HFFc6 (cell line): Measurements from ENCODE around the gene CRIP1. TPM values are rescaled to one million over a fixed set of nuclear protein-coding genes. Genes with fewer than 3 reads are reported as not detected.

Experiments used
- DNase-seq: peaks from one replicate; pipeline ENCODE4 v3.0.0-alpha.2; 2018
- H3K27ac Mint-ChIP-seq: 2 replicates; pipeline ENCODE4 v1.8.0; 2020; ENCODE audit warnings: mild to moderate bottlenecking, mixed read lengths
- H3K27me3 Mint-ChIP-seq: 2 replicates; pipeline ENCODE4 v1.8.0; 2021; ENCODE audit warnings: mild to moderate bottlenecking, moderate library complexity, mixed read lengths; ENCODE audit not compliant: insufficient read depth
- H3K36me3 Mint-ChIP-seq: 2 replicates; pipeline ENCODE4 v1.8.0; 2021; ENCODE audit warnings: low read depth, mixed read lengths
- H3K4me1 Mint-ChIP-seq: 2 replicates; pipeline ENCODE4 v1.8.0; 2020; ENCODE audit warnings: low read depth, mixed read lengths
- H3K4me3 Mint-ChIP-seq: 2 replicates; pipeline ENCODE4 v1.8.0; 2020; ENCODE audit warnings: mild to moderate bottlenecking, moderate library complexity, mixed read lengths
- H3K9me3 Mint-ChIP-seq: 2 replicates; pipeline ENCODE4 v1.8.0; 2020; ENCODE audit warnings: mild to moderate bottlenecking, mixed read lengths
- CTCF ChIP-seq: fragments of 200-600 bp; sonication (generic); IDR thresholded peaks from 2 replicates; pipeline ENCODE4 v1.5.0; 2021; ENCODE audit warnings: antibody characterized with exemption, mild to moderate bottlenecking
- total RNA-seq, 6 experiments: library from RNA; stranded (reverse); fragmentation: NEBNext Ultra II Directional; extraction: Animal tissue kit (Norgen Biotek cat#: 25700); gene quantifications; 2 replicates in 1 of 6; 3 replicates in 5 of 6; pipeline ENCODE4 v1.2.3, GENCODE V29; 2021

The CRIP1 gene
- total RNA-seq, 6 experiments from 2014 or later: 4.8 to 55.2 (median 42.3) TPM

- DNase-seq: no peak
- no peak for TF ChIP-seq CTCF
- H3K27ac Mint-ChIP-seq: peak overlapping the region; percentile 100
- no peaks in the 10 kb centered on the region; the same call in 1 of the 2 replicates for H3K9me3 Mint-ChIP-seq
- peak overlapping the region; percentile 87 for H3K4me3 Mint-ChIP-seq
- H3K4me1 Mint-ChIP-seq: peaks cover 24% of the 10 kb centered on the region
- H3K36me3 Mint-ChIP-seq: no peaks in the 10 kb centered on the region
- H3K27me3 Mint-ChIP-seq: peaks cover 12% of the 10 kb centered on the region
These were observed 4.1 kb upstream of the CRIP1 start for GRCh38 chr14:105482486-105483110.

- Mint-ChIP-seq H3K27me3 (peaks cover 14% of the 10 kb centered on the region), H3K9me3 (no peaks in the 10 kb centered on the region), H3K36me3 (no peaks in the 10 kb centered on the region), H3K4me1 (peaks cover 24% of the 10 kb centered on the region), H3K27ac (peak overlapping the region; percentile 100), H3K4me3 (no peak overlapping the region)
- TF ChIP-seq CTCF: no peak
- DNase-seq: no peak
These were observed 3.2 kb upstream of the CRIP1 start for GRCh38 chr14:105483300-105484068.

GRCh38 chr14:105484069-105484996, 2.4 kb upstream of the CRIP1 start:
- H3K4me1 Mint-ChIP-seq: peaks cover 25% of the 10 kb centered on the region
- no peaks in the 10 kb centered on the region for H3K36me3 Mint-ChIP-seq
- H3K27me3 Mint-ChIP-seq: peaks cover 14% of the 10 kb centered on the region
- H3K4me3 Mint-ChIP-seq: no peak overlapping the region
- H3K9me3 Mint-ChIP-seq: no peaks in the 10 kb centered on the region
- peak overlapping the region; percentile 58 for H3K27ac Mint-ChIP-seq
- peak; percentile 4 for DNase-seq
- no peak for TF ChIP-seq CTCF

GRCh38 chr14:105484997-105485393, 1.7 kb upstream of the CRIP1 start:
- no peaks in the 10 kb centered on the region for H3K9me3 Mint-ChIP-seq
- H3K4me1 Mint-ChIP-seq: peaks cover 30% of the 10 kb centered on the region
- peaks cover 11% of the 10 kb centered on the region for H3K27me3 Mint-ChIP-seq
- no peak for DNase-seq
- TF ChIP-seq CTCF: no peak
- H3K27ac Mint-ChIP-seq: no peak overlapping the region; the same call in 1 of the 2 replicates
- no peak overlapping the region for H3K4me3 Mint-ChIP-seq
- H3K36me3 Mint-ChIP-seq: no peaks in the 10 kb centered on the region

- H3K27me3 Mint-ChIP-seq: peaks cover 11% of the 10 kb centered on the region
These were observed 935 bp upstream of the CRIP1 start for GRCh38 chr14:105485739-105486162.

More at GRCh38 chr14:105485739-105486162, 935 bp upstream of the CRIP1 start:
- H3K4me3 Mint-ChIP-seq: no peak overlapping the region
- H3K4me1 Mint-ChIP-seq: peaks cover 30% of the 10 kb centered on the region
- no peaks in the 10 kb centered on the region for H3K9me3 Mint-ChIP-seq
- no peaks in the 10 kb centered on the region for H3K36me3 Mint-ChIP-seq
- H3K27ac Mint-ChIP-seq: no peak overlapping the region; the same call in 1 of the 2 replicates
- DNase-seq: no peak
- peak; percentile 16; the same call in 1 of the 2 replicates for TF ChIP-seq CTCF
